Peyer's patch (tissue), 4 donors: ENCODE data around the gene TCF7.

Experiments
- CTCF ChIP-seq, 6 experiments: fragments of 450-650 bp in 4 of 6; fragments of 200-600 bp in 2 of 6; sonication (generic) in 1 of 6; IDR thresholded peaks; one replicate each; pipeline ENCODE4 v1.5.1; 2017 to 2019; ENCODE audit warnings: antibody characterized with exemption in 6 of 6, mild to moderate bottlenecking in 3 of 6, moderate library complexity in 1 of 6
- POLR2A ChIP-seq, 2 donors: fragments of 450-650 bp; IDR thresholded peaks; one replicate each; pipeline ENCODE4 v1.5.1; 2017; ENCODE audit warnings: antibody characterized with exemption in 2 of 2, mild to moderate bottlenecking in 2 of 2, moderate library complexity in 2 of 2

- TF ChIP-seq CTCF (IDR thresholded peaks at IDR 0.05) (no peak), POLR2A (IDR thresholded peaks at IDR 0.05) (no peak)
Observed at GRCh38 chr5:134120386-134121138, 6.1 kb downstream of the TCF7 start.
